Nasal cavity respiratory epithelium epithelial cell of viscerocranial mucosa (primary cell): ENCODE data around the gene HSFX1. TPM values are rescaled to one million over a fixed set of nuclear protein-coding genes. Genes with fewer than 3 reads are reported as not detected.

ENCODE experiments used
- total RNA-seq: library from RNA; depleted of rRNA; stranded (reverse); fragments of >200 nt; gene quantifications from 2 replicates; pipeline ENCODE4 v1.2.3, GENCODE V29; 2014

Gene HSFX1
- total RNA-seq = 0.34 and 0.93 TPM in 2 replicates

GRCh38 chrX:149773768-149774167 lies at the start of gene HSFX1:
Gene HSFX1 (plus strand): TSS chrX:149774068. CDS start chrX:149774682, 614 bp downstream.

GRCh38 chrX:149781727-149782126 lies 7.9 kb downstream of the HSFX1 start, which contains the start of gene MAGEA9:
Gene MAGEA9 (plus strand): TSS chrX:149781930. CDS start chrX:149786211, 4,281 bp downstream.

Other genes with a start within 250 kb of the HSFX1 start
- gene EOLA1, start 233.1 kb upstream of the HSFX1 start, total RNA-seq = 16.9 and 17.8 TPM in 2 replicates
- not detected in 2 replicates for gene HSFX3, start 224.1 kb upstream of the HSFX1 start, total RNA-seq
- not detected in 2 replicates for gene MAGEA9B, start 186.6 kb upstream of the HSFX1 start, total RNA-seq
- 0.21 TPM in 1 of 2 replicates, not detected in the other for gene HSFX2, start 178.8 kb upstream of the HSFX1 start, total RNA-seq
- gene TMEM185A, start 142.3 kb upstream of the HSFX1 start, total RNA-seq = 17.4 and 23.0 TPM in 2 replicates
- gene MAGEA11, start 62.0 kb upstream of the HSFX1 start, total RNA-seq = not detected in 2 replicates
- not detected in 2 replicates for gene MAGEA9, start 7.9 kb downstream of the HSFX1 start, total RNA-seq
- gene MAGEA8, start 107.1 kb downstream of the HSFX1 start, total RNA-seq = not detected in 2 replicates
- not detected in 2 replicates for gene HSFX4, start 155.5 kb downstream of the HSFX1 start, total RNA-seq
- gene EOLA2, start 164.4 kb downstream of the HSFX1 start, total RNA-seq = 31.4 and 36.6 TPM in 2 replicates